ENCODE data around the gene PRKCE.

Gene PRKCE

GRCh38 chr2:45731141-45731540 lies 79.7 kb downstream of the PRKCE start:
- DNase-seq, result no peak

- DNase-seq, result no peak
These were observed 81.0 kb downstream of the PRKCE start for GRCh38 chr2:45732436-45732835.

GRCh38 chr2:45732946-45733345 lies 81.5 kb downstream of the PRKCE start:
- no peak for DNase-seq

- no peak for DNase-seq
These were observed 82.9 kb downstream of the PRKCE start for GRCh38 chr2:45734336-45734735.

- DNase-seq, result no peak
These were observed 83.5 kb downstream of the PRKCE start for GRCh38 chr2:45734952-45735351.

- DNase-seq, result no peak
These were observed 85.6 kb downstream of the PRKCE start for GRCh38 chr2:45736757-45737704.

- DNase-seq, result peak; percentile 67
These were observed 88.5 kb downstream of the PRKCE start for GRCh38 chr2:45739796-45740485.

GRCh38 chr2:45741161-45741850 lies 89.8 kb downstream of the PRKCE start:
- DNase-seq, result no peak

GRCh38 chr2:45743531-45744396 lies 92.3 kb downstream of the PRKCE start:
- DNase-seq, result no peak

- DNase-seq, result no peak
These were observed 93.8 kb downstream of the PRKCE start for GRCh38 chr2:45745231-45745630.

- DNase-seq, result no peak
These were observed 95.4 kb downstream of the PRKCE start for GRCh38 chr2:45746888-45747287.

- DNase-seq, result no peak
These were observed 95.9 kb downstream of the PRKCE start for GRCh38 chr2:45747363-45747762.

GRCh38 chr2:45748239-45748638 lies 96.8 kb downstream of the PRKCE start:
- no peak for DNase-seq

- DNase-seq, result no peak
These were observed 98.5 kb downstream of the PRKCE start for GRCh38 chr2:45750001-45750400.

- no peak for DNase-seq
These were observed 99.0 kb downstream of the PRKCE start for GRCh38 chr2:45750484-45750883.

GRCh38 chr2:45753381-45753780 lies 101.9 kb downstream of the PRKCE start:
- no peak for DNase-seq

- DNase-seq, result peak; percentile 37
These were observed 102.9 kb downstream of the PRKCE start for GRCh38 chr2:45754131-45755010.

- DNase-seq, result no peak
These were observed 104.3 kb downstream of the PRKCE start for GRCh38 chr2:45755585-45756335.

- no peak for DNase-seq
These were observed 106.5 kb downstream of the PRKCE start for GRCh38 chr2:45758018-45758417.

GRCh38 chr2:45759310-45759851 lies 107.9 kb downstream of the PRKCE start:
- peak; percentile 84 for DNase-seq
